Ureter (tissue), 1 donor: ENCODE measurements around the gene NELFA. TPM values are rescaled to one million over a fixed set of nuclear protein-coding genes. Genes with fewer than 3 reads are reported as not detected.
"Not testable (repeated sequence)": the region's sequence is repeated elsewhere in the genome, so short reads cannot be mapped to it uniquely, and the experiment has no call there.

Experiments
- DNase-seq: peaks from one replicate; pipeline ENCODE4 v3.0.0-alpha.2; 2020; ENCODE audit warnings: low spot score
- total RNA-seq: library from RNA; stranded (reverse); gene quantifications from one replicate; pipeline ENCODE4 v1.2.4, GENCODE V29; 2023
- donor health status: DM: yes; HTN: yes; CAD: no.

The NELFA gene
- total RNA-seq, 1 donor from 2014 or later: 50.7 TPM

DNA sequence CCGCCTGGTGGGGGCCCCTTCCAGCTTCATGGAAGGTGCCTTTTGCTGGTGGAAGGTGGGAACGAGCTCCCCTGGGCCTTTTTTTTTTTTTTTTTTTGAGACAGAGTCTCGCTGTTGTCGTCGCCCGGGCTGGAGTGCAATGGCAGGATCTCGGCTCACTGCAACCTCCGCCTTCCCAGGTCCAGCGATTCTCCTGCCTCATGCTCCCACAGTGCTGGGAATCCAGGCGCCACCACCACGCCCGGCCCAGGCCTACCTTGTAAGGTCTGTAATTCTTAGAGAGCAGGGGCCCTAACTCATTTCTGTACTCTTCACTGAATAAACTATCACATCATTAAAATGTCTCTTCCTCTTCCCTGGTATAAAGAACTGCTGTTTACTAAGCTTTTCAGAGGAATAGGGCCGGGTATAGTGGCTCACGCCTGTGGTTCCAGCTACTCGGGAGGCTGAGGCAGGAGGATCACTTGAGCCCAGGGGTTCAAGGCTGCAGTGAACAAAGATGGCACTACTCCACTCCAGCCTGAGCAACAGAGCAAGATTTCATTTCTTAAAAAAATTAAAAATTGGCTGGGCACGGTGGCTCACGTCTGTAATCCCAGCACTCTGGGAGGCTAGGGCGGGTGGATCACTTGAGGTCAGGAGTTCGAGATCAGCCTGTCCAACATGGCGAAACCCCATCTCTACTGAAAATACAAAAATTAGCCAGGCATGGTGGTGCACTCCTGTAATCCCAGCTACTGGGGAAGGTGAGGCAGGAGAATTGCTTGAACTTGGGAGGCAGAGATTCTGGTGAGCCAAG lies 14.9 kb downstream of the NELFA start:
- not testable (repeated sequence) for DNase-seq

DNA sequence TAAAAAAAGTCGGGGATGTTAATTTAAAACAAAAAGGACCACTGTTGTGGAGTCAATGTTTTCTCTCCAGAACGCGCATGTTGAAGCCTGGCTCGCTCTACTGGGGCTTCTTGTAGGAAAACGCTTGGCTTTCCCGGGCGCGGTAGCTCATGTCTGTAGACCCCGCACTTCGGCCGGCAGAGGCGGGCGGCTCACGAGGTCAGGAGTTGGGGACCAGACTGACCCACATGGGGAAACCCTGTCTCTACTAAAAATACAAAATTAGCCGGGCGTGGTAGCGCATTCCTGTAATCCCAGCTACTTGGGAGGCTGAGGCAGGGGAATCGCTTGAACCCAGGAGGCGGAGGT lies 15.6 kb downstream of the NELFA start:
- no peak for DNase-seq

DNA sequence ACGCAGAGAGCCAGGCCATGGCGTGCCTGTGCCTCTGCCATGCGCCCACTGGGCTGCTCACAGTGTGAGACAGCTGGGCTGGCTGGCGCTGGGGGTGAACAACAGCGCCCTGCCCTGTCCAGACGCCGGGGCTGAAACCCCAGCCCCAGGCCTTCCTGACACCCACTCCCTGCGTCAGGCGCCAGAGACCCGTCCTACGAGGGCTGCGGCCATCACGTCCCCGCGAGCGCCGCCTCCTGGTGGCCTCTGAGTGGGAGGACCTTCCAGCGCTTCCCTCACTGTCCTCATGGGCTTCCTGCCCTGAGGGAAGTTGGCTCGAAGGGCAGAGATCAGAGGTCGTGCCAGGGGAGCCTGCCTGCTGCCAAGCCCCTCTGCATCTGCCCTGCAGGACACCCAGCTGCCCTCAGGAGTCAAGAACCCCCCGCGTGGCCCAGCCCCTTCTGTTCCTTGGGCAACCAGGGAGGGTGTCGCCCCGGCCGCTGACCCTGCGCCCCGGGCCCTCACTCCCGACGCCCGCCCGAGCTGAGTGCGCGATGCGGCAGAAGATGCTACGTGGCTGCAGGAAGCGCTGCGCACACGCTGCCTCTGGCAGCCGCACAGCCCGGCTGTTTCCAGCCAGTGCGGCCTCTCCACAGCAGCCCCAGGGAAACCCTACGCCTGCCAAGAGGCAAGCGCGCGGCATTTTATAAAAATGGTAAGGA lies 16.2 kb downstream of the NELFA start:
- DNase-seq: no peak

DNA sequence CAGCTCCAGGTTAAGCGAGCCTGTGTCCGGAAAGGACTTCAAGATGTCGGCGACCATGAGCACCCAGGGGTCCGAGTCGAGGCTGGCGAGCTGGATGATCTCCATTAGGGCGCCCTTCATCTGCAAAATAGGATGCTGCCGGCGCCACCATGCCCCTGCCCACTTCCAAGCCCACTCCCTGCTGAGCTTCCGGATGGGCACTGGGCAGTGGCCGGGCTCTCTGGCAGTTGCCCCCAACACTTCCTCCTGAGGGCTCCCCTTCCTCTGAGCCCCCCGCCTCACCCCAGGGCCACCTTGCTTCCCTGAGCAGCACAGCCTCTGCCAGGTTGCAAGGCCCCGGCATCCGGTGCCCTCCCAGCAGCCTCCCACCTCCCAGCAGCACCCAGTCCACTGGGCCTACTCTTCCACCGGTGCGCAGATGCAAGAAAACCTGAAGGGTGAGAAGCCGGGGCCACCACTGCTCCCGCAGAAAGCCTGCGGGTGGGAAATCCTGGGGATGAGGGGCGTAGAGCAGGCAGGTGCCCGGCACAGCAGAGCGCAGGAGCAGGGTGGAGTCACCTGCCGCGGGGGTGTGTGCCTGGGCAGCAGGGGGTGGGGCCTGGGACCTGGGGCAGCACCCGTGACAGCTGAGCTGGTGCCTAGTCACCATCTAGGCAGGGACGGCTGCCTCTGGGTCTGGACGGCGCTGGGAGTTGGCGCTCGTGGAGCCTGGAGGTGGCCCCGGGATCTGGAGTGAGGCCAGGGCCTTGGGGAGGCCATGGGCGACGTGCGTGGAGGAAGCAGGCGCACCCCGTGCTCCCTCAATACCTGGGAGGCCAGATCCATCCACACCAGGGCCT lies 17.0 kb downstream of the NELFA start:
- no peak for DNase-seq

DNA sequence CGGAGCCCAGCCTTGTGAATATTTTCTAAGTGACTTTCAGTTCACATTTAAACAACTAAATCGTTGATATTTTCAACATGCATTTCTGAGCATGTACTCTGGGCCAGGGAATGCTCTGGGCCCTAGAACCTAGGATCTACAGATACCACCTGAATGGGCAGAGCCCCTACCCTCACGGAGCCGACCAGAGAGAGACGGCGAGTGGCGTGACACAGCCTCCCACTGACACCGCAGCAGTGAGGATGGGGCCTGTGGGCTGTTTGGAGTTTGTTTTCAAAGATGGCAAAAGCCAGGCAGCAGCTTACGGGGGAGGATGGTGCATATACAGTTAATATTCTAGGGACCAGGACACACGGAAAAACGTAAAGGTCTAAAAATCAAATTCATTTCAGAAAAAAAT lies 17.7 kb downstream of the NELFA start:
- no peak for DNase-seq

DNA sequence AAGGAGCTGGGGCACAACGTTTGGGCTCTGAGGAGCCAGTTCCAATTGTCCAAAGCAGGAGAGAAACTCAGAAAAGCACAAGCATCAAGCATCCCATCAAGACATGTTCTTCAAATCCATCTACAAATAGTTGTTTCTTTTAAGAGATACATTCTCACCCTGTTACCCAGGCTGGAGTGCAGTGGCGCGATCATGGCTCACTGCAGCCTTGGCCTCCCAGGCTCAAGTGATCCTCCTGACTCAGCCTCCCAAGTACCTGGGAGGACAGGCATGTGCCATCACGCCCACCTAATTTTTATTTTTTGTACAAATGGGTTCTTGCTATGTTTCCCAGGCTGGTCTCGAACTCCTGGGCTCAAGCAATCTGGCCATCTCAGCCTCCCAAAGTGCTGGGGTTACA lies 18.1 kb downstream of the NELFA start:
- no peak for DNase-seq

DNA sequence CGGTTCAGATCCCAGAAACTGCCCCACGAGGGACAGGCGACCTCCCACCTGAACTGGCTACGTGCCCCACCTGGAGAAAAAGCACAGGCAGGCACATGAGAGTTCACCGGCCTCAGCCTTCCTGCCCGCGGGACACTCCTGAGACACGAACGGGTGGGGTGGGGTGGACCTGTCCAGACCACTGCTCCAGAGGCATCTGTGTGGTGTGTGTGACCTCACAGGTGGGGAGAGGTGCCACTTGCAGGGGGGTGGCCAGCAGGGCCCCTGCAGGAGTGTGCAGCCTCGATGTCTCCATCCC lies 18.5 kb downstream of the NELFA start:
- no peak for DNase-seq

DNA sequence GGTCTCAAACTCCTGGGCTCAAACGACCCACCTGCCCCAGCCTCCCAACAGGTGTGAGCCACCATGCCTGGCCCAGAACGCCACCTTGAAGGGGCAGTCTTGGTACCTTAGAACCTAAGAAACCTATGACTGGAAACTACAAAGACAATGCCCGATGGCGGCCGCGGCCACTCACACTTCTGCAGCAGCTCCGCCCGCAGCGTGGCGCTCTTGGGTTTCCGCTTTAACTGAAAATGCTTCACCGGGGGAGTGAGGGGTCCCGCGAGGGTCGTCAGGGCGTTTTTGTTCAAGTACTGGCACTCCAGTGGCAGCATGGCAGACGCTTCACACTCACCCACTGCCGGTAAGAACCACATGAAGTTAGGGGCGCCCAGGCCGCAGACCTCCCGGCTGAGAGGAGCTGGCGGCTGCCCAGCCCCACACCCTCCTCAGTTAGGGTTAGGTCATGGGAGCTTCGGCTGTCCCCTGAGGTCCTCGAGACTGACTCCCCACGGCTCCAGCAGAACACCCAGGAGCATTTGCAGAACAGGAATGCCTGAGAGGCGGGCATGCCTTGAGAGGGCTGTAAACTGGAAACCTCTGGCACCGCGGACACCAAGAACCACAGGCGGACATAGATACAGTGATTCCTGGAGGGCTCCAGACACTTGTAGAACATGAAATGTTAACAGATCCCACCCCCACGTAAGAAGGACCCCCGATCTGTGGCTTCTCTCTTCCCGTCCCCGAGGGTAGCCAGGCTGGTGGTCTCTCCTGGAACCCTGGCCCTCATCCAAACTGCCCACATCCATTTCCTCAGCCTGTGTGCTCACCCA lies 19.0 kb downstream of the NELFA start:
- DNase-seq: no peak

DNA sequence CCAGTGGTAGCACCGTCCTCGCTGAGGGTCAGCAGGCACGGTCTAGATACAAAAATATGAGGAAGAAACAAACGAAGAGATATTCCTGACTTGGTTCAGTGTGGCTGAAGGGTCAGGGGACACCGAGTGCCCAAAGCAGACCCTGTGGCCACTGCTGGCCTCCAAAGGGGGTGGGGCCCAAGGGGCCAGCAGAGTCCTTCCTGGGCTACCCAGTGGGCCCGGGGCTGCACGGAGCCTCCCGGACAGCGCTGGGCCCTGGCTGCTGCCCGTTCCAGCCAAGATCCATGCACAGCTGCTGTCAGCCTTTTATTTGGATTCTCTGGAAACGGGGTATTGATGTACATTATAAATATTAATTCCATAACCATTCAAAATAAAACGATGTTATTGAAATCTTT lies 20.4 kb downstream of the NELFA start:
- no peak for DNase-seq

DNA sequence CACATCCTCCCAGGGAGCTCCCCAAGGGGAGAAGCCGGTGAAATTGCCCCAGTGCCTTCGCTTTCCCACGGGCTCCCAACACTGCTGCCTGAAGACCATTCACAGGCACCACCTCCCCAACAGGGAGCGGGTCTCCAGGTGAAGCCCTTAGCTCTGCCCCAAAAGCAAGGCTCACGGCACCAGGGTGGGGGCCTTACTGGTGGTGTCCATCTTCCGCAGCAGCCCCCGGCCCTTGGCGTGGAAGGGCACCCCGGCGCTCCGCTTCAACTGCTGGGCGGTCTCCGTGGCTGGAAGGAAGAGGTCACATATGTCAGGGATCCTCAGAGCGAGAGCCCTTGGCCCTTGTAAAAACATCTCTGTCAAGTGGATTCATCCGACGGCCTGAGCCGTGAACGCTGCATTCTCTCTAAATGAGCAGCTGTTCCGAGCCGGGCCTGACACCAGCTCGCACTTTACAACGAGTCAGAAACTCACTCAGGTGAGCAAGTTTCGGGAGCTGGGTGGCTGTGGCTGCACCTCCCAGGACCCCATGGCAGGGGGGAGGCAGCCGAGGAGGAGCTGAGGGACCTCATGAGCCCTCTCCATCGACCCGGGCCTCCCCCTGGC lies 20.9 kb downstream of the NELFA start:
- DNase-seq: no peak

DNA sequence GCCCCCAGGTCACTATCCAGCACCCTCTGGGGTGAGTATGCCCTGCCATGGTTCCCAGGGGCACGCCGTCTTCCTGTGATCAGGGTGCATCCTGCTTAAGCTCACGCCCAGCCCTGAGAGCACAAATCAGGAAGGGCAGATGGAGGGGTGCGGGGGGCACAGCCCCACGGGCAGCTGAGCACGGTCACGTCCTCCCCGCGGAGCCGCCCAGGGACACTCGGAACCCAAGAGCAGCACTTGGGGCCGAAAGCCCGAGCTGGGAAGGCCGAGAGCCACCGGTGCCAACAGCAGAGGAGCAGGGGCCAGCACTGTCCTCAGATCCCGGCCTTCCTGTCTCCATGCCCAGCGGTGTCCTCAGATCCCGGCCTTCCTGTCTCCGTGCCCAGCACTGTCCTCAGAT lies 21.5 kb downstream of the NELFA start:
- no peak for DNase-seq

DNA sequence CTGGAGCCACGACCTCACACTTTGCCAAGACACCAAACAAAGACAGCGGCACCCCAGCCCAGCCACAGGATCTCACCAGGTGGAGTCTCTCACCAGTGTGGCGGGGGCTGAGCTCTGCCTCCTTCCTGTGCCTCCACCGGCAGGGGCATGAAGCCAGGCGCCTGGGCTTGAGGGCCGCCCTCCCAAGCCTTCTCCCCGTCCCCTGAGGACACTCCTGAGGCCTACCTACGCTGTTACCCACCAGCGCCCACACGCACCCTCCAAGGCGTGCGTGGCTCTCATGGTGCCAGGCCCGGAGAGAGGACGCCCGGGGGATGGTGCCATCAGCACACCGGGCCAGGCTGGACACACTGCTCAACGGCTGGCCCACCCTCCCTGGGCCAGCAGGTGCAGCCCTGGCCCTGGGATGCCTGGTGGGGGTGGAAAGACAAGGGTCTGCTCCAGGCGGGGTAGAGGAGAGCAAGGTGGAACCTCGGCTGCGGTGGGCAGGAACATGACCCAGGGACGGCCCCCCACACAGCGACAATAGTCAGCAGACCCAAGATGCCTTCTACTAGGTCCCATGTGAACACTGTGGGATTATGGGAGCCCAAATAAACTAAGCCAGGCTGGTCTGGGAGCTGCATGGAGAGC lies 22.1 kb downstream of the NELFA start:
- DNase-seq: no peak

DNA sequence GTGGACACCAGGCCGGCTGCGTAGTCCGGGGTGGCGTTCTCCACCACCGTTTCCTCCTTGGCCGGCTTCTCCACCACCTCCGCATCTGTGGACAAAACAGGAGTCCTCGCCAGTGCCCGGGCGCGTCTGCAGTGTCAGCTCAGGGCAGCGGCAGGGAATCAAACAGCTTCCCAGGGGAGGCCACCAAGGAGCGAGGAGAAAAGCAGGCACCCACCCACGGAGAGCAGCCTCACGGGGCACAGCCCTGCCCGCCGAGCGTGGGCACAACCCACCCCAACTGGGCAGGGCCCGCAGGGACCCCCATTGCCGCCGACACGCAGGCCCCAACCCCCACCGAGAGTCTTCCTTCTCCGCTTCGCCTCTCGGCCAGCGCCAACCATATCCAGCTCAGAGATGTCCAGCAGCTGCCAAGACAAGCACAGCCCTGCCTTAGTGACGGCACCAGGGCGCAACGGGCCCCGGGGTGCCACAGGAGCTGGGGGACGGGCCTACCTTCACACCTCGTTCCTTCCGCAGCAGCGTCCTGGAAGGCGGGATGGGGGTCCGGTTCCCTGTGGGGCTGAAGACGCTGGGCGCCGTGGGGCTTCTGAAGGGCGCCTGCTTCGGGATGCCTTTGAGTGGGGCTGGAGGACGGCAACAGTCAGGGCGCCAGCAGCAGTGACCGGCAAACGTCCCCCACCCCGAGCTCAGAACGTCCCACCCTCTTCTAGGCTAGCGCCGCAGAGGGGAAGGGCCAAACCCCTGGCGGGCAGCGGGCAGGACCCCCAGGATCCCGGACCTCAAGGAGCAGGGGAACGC lies 22.8 kb downstream of the NELFA start:
- no peak for DNase-seq

DNA sequence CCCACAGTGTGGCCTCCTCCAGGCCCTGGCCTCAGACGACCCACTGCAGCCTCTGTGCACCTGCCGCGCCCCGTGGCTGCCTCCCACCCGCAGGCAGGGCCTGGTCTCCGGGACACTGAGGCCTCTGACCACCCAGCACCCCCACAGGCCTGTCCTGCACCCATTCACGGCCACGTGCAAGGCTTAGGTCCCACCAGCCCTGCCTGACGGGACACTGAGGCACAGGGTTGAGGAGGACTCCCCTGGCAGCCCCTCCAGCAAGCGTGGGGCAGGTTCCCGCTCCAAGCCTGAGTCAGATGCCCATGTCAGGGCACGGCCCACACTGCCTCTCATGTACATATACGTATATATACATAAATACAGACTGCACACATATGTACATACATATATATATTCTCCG lies 23.5 kb downstream of the NELFA start:
- no peak for DNase-seq

DNA sequence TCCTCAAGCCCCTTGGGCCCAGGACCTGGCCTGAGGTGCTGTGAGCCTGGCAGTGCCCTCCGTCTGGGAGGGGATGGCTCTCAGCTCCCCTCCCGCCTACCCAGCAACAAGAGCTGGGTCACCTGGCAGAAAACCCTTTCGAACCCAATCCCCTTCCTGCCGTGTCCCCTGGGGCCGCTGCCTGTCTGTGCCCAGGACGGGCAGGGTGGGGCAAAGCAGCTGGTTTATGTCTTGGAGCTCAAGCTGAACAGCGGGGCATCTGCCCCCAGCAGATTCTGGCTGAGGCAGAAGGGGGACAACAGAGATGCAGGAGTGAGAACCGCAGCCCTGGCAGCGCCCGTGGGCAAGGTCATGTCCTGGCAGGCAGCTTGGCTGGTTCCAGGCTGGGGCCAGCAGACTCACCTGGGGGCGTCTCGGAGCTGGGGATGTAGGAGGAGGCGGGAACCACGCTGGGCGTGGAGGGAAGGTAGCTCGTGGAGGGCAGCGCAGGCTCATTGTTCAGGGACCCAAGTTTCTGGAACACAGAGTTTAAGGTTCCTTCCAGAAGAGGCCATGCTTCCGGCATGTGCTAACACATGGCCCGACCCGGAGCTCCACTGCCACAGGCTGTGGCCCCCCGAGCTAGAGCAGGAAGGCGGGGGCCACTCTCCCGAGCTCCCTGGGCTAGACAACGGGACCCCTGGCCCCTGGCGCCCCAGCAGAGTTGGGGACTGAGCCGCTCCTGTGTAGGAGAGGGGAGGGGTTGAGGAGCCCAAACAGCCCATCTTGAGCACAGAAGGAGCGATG lies 24.2 kb downstream of the NELFA start:
- no peak for DNase-seq

DNA sequence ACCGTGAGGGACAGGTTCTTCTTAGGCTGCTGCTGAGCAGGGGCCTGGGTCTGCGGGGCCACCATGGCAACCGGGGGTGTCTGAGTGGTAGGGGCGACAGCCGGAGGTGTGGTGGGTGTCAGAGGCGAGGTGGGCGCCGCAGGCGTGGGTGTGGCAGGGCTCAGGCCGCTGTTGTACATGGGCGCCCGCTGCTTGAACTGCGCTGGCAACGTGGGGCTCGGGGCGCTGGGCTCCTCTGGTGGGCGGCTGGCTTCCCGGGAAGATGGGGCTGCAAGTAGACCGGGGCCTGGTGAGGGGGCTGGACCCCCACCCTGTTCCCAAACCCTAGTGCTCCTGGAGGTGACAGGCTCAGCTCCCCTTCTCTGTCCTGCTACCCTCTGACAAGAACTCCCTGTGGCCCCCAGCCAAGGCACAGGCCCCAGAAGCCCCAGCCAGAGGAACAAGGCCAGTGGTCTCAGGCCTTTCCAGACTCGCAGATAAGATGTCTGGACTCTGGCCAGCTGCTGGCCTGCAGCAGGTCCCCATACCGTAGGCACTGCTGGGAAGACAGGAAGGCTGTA lies 24.8 kb downstream of the NELFA start:
- DNase-seq: no peak

DNA sequence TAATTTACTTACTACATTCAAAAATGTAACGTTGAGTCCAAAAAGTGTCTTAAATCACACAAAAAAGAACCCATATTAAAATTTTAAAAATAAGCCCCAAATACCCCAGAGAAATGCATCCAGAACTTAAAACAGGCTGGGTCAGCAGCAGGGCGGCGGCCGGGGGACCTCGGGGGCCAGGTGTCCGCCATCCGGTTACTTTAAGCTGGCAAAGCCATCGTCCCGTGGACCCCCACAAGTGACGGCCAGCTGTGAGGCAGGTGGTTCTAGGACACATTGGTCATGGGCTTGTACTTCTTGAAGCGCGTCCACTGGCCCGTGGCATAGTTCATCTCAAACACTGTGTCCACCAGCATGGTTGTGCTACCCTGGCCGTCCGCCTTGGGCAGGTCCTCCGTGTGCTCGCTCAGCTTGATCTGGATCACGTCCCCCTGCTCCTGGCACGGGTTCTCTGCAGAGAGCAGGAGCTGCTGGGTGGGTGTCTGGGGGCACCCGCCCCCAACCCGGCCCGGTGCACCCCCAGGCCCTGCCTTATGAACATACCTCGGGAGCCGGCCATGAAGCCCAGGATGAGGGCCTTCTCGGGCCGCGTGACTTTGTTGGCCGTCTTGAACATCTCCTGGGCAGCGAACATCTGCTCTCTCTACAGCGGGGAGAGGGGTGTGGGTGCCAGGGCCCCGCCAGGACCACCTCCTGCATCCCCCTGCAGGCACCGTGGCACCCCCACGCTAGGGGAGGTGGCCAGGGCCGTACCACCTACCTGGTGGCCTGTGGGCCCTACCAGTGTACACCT lies 25.5 kb downstream of the NELFA start:
- no peak for DNase-seq
